Ovary (tissue), 3 donors: Measurements from ENCODE around the gene FADS2.

Source experiments
- EP300 ChIP-seq: sonication (generic); formaldehyde crosslinking; IDR thresholded peaks from one replicate; pipeline ENCODE4 v1.6.1; 2017; ENCODE audit warnings: antibody characterized with exemption
- TF ChIP-seq, protein P1 (sequence below), 3 donors: fragments of 450-650 bp in 2 of 3; fragments of 200-600 bp in 1 of 3; IDR thresholded peaks; one replicate each; pipeline versions ENCODE4 v1.5.1 to v1.8.0; 2016 to 2022; ENCODE audit warnings: antibody characterized with exemption in 3 of 3, mild to moderate bottlenecking in 1 of 3
- donor health status: DM: no; HTN: no; CAD: no.

- no peak for TF ChIP-seq EP300
- TF ChIP-seq, protein P1, sequence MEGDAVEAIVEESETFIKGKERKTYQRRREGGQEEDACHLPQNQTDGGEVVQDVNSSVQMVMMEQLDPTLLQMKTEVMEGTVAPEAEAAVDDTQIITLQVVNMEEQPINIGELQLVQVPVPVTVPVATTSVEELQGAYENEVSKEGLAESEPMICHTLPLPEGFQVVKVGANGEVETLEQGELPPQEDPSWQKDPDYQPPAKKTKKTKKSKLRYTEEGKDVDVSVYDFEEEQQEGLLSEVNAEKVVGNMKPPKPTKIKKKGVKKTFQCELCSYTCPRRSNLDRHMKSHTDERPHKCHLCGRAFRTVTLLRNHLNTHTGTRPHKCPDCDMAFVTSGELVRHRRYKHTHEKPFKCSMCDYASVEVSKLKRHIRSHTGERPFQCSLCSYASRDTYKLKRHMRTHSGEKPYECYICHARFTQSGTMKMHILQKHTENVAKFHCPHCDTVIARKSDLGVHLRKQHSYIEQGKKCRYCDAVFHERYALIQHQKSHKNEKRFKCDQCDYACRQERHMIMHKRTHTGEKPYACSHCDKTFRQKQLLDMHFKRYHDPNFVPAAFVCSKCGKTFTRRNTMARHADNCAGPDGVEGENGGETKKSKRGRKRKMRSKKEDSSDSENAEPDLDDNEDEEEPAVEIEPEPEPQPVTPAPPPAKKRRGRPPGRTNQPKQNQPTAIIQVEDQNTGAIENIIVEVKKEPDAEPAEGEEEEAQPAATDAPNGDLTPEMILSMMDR (IDR thresholded peaks at IDR 0.05), result no peak
Measured at GRCh38 chr11:61885166-61885778, 57.2 kb downstream of the FADS2 start.
